Gastrocnemius medialis (tissue), 4 donors: ENCODE results near the gene BNIP5. TPM values are rescaled to one million over a fixed set of nuclear protein-coding genes. Genes with fewer than 3 reads are reported as not detected.
A peak's percentile ranks its signal among the peaks of the same experiment; 100 is the strongest.

Experiments
- ATAC-seq, 2 donors: fragments of 150-250 bp; one replicate each; pipeline ENCODE4 v1.9.1; 2016
- DNase-seq, 2 donors: peaks; one replicate each; pipeline ENCODE4 v3.0.0-alpha.2; 2019
- H3K27ac ChIP-seq, 4 donors: fragments of 200-600 bp; sonication (generic); 1 replicate in 1 of 4; 2 replicates in 3 of 4; pipeline ENCODE4 v1.5.1; 2016 to 2018; ENCODE audit warnings: mild to moderate bottlenecking in 2 of 4, moderate library complexity in 1 of 4
- H3K27me3 ChIP-seq, 3 donors: fragments of 200-600 bp; sonication (generic) in 2 of 3; 1 replicate in 1 of 3; 2 replicates in 2 of 3; pipeline versions ENCODE4 v1.5.1 to v1.6.0; 2016 to 2019; ENCODE audit warnings: mild to moderate bottlenecking in 1 of 3, moderate library complexity in 1 of 3
- H3K36me3 ChIP-seq, 2 donors: fragments of 200-600 bp; sonication (generic) in 1 of 2; one replicate each; pipeline ENCODE4 v1.5.1; 2017 to 2018
- H3K4me1 ChIP-seq, 2 donors: fragments of 200-600 bp; sonication (generic) in 1 of 2; one replicate each; pipeline ENCODE4 v1.5.1; 2016 to 2017; ENCODE audit warnings: mild to moderate bottlenecking in 2 of 2
- H3K4me3 ChIP-seq, 4 donors: fragments of 200-600 bp; sonication (generic) in 3 of 4; 1 replicate in 1 of 4; 2 replicates in 3 of 4; pipeline ENCODE4 v1.5.1; 2016 to 2019; ENCODE audit warnings: mild to moderate bottlenecking in 2 of 4
- H3K9me3 ChIP-seq, 3 donors: fragments of 200-600 bp; sonication (generic) in 2 of 3; 1 replicate in 1 of 3; 2 replicates in 2 of 3; pipeline ENCODE4 v1.5.1; 2016 to 2019
- POLR2A ChIP-seq, 2 donors: fragments of 450-650 bp; IDR thresholded peaks; one replicate each; pipeline ENCODE4 v1.6.1; 2017; ENCODE audit warnings: antibody characterized with exemption in 2 of 2, mild to moderate bottlenecking in 2 of 2, moderate library complexity in 2 of 2
- in situ Hi-C, 4 donors: fragments of 200-750 bp; cut with MboI; loops; one replicate each; pipeline versions ENCODE4 v1.15.0 to v1.8.0; 2017; ENCODE audit warnings: low sequenced_read_pairs in 4 of 4
- intact Hi-C: fragments of 100-400 bp; cut with DNase I; formaldehyde crosslinking; loops from one replicate; pipeline ENCODE4 v1.15.1; 2023; ENCODE audit warnings: low total_unique reads
- total RNA-seq, 4 donors: library from RNA; depleted of rRNA; stranded (reverse); fragments of >200 nt; gene quantifications; one replicate each; pipeline versions ENCODE4 v1.1.0 to v1.2.3, GENCODE V29; 2016
- TF ChIP-seq, protein P1 (sequence below), 5 experiments: fragments of 450-650 bp in 3 of 5; fragments of 200-600 bp in 2 of 5; sonication (generic) in 2 of 5; IDR thresholded peaks in 4 of 5; conservative IDR thresholded peaks in 1 of 5; 1 replicate in 4 of 5; 2 replicates in 1 of 5; pipeline ENCODE4 v1.5.1; 2016 to 2019; ENCODE audit warnings: antibody characterized with exemption in 5 of 5, mild to moderate bottlenecking in 3 of 5, moderate library complexity in 3 of 5

Gene BNIP5
- total RNA-seq, 4 donors from 2014 or later: not detected

DNA sequence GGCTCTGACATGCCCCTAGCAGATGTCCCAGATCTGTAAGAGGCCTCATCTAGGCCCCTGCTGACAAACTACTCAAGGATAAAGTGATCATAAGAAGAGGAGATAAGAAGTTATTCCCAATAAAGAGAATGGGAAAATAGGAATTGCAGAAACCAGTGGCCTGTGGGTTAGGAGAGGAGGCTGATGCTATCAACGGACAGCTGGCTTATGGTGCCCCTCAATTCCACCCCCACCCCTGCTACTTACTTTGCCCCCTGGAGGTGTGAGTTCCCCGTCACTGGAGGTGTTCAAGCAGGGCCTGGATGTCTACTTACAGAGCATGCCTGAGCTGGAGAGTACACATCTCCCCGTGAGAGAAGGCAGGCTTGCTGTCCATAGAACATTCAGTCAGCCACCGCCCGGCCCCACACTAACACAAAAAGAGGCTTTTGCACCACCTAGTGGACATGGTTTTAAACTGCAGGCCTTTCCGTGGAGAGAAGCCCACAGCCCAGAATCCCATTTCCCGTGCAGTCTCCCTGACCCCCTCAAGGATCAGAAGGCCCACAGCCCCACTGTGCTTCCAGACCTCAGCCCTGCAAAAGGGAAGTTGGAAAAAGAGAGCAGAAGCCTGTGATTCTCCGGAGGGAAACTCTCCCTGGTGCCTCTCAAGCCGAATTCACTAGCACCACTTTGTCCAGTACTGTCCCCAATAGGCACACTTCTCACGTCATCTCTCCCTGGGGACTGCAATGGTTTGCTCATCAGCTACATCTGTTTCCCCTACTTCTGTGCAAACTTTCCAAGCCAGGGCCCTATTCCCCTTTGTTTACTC, 23.8 kb upstream of the BNIP5 start:
- Histone ChIP-seq H3K4me1 (peaks cover 8 to 10% of the 10 kb centered on the region in 2 donors), H3K9me3 (no peaks in the 10 kb centered on the region), H3K36me3 (no peaks in the 10 kb centered on the region), H3K4me3 (no peak overlapping the region), H3K27ac (peak overlapping the region in 3 of 4 donors; percentile 3 to 59 (median 55)), H3K27me3 (no peaks in the 10 kb centered on the region)
- DNase-seq (peak; percentile 56), ATAC-seq (peak; percentile 69 to 86)
- TF ChIP-seq POLR2A (IDR thresholded peaks at IDR 0.05): no peak
- TF ChIP-seq, protein P1, sequence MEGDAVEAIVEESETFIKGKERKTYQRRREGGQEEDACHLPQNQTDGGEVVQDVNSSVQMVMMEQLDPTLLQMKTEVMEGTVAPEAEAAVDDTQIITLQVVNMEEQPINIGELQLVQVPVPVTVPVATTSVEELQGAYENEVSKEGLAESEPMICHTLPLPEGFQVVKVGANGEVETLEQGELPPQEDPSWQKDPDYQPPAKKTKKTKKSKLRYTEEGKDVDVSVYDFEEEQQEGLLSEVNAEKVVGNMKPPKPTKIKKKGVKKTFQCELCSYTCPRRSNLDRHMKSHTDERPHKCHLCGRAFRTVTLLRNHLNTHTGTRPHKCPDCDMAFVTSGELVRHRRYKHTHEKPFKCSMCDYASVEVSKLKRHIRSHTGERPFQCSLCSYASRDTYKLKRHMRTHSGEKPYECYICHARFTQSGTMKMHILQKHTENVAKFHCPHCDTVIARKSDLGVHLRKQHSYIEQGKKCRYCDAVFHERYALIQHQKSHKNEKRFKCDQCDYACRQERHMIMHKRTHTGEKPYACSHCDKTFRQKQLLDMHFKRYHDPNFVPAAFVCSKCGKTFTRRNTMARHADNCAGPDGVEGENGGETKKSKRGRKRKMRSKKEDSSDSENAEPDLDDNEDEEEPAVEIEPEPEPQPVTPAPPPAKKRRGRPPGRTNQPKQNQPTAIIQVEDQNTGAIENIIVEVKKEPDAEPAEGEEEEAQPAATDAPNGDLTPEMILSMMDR (IDR thresholded peaks at IDR 0.05 in 4 of 5, conservative IDR thresholded peaks at IDR 0.05 in 1 of 5): peak; percentile 70 to 84 (median 82)
- in situ Hi-C loops: loop anchor here in 2 of 4 donors (10.0 to 25.0 kb wide), 2 partner anchors 56 to 248 kb away; no protein-coding TSS in a partner anchor
- intact Hi-C loops: loop anchor here (1.0 to 10.0 kb wide), 3 partner anchors 20 to 236 kb away; no protein-coding TSS in a partner anchor

- Histone ChIP-seq H3K27ac (peak overlapping the region in 2 of 4 donors; percentile 25 to 45), H3K4me1 (peaks cover 8 to 10% of the 10 kb centered on the region in 2 donors), H3K36me3 (no peaks in the 10 kb centered on the region), H3K27me3 (peaks cover 0 to 5% (median 0%) of the 10 kb centered on the region in 3 donors), H3K9me3 (no peaks in the 10 kb centered on the region), H3K4me3 (no peak overlapping the region)
- in situ Hi-C loops: loop anchor here in 1 of 4 donors (25.0 kb wide), 1 partner anchor 246 kb away; no protein-coding TSS in a partner anchor
- DNase-seq (no peak), ATAC-seq (peak; percentile 25 to 45)
- intact Hi-C loops: no loop called here
- TF ChIP-seq, protein P1 (IDR thresholded peaks at IDR 0.05 in 4 of 5, conservative IDR thresholded peaks at IDR 0.05 in 1 of 5): no peak
- TF ChIP-seq POLR2A (IDR thresholded peaks at IDR 0.05): no peak
Measured at GRCh38 chr6:36358226-36358915, 21.7 kb upstream of the BNIP5 start.

DNA sequence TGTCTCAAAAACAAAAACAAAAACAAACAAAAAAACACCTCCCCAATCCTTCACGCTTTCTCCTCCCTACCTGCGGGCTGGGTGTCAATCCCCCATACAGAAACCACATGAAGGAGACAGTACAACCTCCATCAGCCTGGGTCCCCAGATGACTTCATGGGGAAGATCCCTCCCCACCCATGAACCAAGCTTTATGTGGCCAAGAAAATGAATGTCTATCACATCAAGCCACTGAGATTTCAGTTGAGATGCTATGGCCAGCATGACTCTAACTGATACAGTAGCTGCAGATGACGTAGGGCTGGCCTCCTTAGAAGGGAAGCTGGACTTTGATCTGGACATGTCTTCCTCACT, 21.2 kb upstream of the BNIP5 start:
- TF ChIP-seq, protein P1 (IDR thresholded peaks at IDR 0.05 in 4 of 5, conservative IDR thresholded peaks at IDR 0.05 in 1 of 5): no peak
- TF ChIP-seq POLR2A (IDR thresholded peaks at IDR 0.05): no peak
- in situ Hi-C loops: loop anchor here in 1 of 4 donors (25.0 kb wide), 1 partner anchor 246 kb away; no protein-coding TSS in a partner anchor
- no peak overlapping the region for H3K27ac ChIP-seq

GRCh38 chr6:36355819-36356218, 19.1 kb upstream of the BNIP5 start:
- intact Hi-C loops: no loop called here
- TF ChIP-seq, protein P1 (IDR thresholded peaks at IDR 0.05 in 4 of 5, conservative IDR thresholded peaks at IDR 0.05 in 1 of 5): no peak
- no peak for TF ChIP-seq POLR2A (IDR thresholded peaks at IDR 0.05)
- H3K4me1 ChIP-seq: peaks cover 8 to 10% of the 10 kb centered on the region in 2 donors

More for the DNA sequence above, 21.2 kb upstream of the BNIP5 start:
- H3K4me1 ChIP-seq: peaks cover 8 to 10% of the 10 kb centered on the region in 2 donors
- no peaks in the 10 kb centered on the region for H3K9me3 ChIP-seq
- ATAC-seq (no peak), DNase-seq (no peak)
- peaks cover 0 to 5% (median 0%) of the 10 kb centered on the region in 3 donors for H3K27me3 ChIP-seq
- intact Hi-C loops: no loop called here
- H3K4me3 ChIP-seq: no peak overlapping the region
- no peaks in the 10 kb centered on the region for H3K36me3 ChIP-seq

More at GRCh38 chr6:36355819-36356218, 19.1 kb upstream of the BNIP5 start:
- Histone ChIP-seq H3K4me3 (no peak overlapping the region), H3K27me3 (peaks cover 0 to 7% (median 0%) of the 10 kb centered on the region in 3 donors), H3K9me3 (no peaks in the 10 kb centered on the region), H3K27ac (no peak overlapping the region), H3K36me3 (no peaks in the 10 kb centered on the region)
- in situ Hi-C loops: loop anchor here in 1 of 4 donors (25.0 kb wide), 1 partner anchor 244 kb away; no protein-coding TSS in a partner anchor
- ATAC-seq (no peak), DNase-seq (no peak)
